HepG2 (cell line): Measurements from ENCODE around the gene CHKB. TPM values are rescaled to one million over a fixed set of nuclear protein-coding genes. Genes with fewer than 3 reads are reported as not detected.

Experiments
- DR1 ChIP-seq: sonication (generic); formaldehyde crosslinking; IDR thresholded peaks from 2 replicates; pipeline ENCODE4 v1.8.0; 2021; ENCODE audit warnings: mild to moderate bottlenecking, missing genetic modification reagents, inconsistent platforms
- GPN1 ChIP-seq: sonication (generic); formaldehyde crosslinking; IDR thresholded peaks from 2 replicates; pipeline ENCODE4 v1.5.1; 2020; ENCODE audit warnings: missing genetic modification reagents, borderline replicate concordance
- IRF1 ChIP-seq: sonication (generic); formaldehyde crosslinking; IDR thresholded peaks from 2 replicates; pipeline ENCODE4 v1.4.0; 2020; ENCODE audit warnings: low read depth, mild to moderate bottlenecking, missing genetic modification reagents
- MLX ChIP-seq: IDR thresholded peaks from 2 replicates; pipeline ENCODE4 v1.6.1; 2016
- MYC ChIP-seq: sonication (generic); formaldehyde crosslinking; IDR thresholded peaks from 2 replicates; pipeline ENCODE4 v1.9.0; 2021; ENCODE audit warnings: missing genetic modification reagents, borderline replicate concordance
- PHF21A ChIP-seq: sonication (generic); formaldehyde crosslinking; IDR thresholded peaks from 2 replicates; pipeline ENCODE4 v1.5.0; 2020; ENCODE audit warnings: mild to moderate bottlenecking, missing genetic modification reagents
- SNAPC2 ChIP-seq: sonication (generic); formaldehyde crosslinking; IDR thresholded peaks from 2 replicates; pipeline ENCODE4 v1.8.1; 2022; ENCODE audit warnings: mild to moderate bottlenecking, missing genetic modification reagents
- SP4 ChIP-seq: sonication (generic); formaldehyde crosslinking; IDR thresholded peaks from 2 replicates; pipeline ENCODE4 v1.8.1; 2023; ENCODE audit warnings: mild to moderate bottlenecking, missing genetic modification reagents
- ZBTB34 ChIP-seq: sonication (generic); formaldehyde crosslinking; IDR thresholded peaks from 2 replicates; pipeline ENCODE4 v1.8.0; 2022; ENCODE audit warnings: mild to moderate bottlenecking, missing genetic modification reagents
- ZBTB37 ChIP-seq: sonication (generic); formaldehyde crosslinking; IDR thresholded peaks from 2 replicates; pipeline ENCODE4 v1.4.0; 2020; ENCODE audit warnings: mild to moderate bottlenecking, missing genetic modification reagents
- ZBTB39 ChIP-seq: sonication (generic); formaldehyde crosslinking; IDR thresholded peaks from 2 replicates; pipeline ENCODE4 v1.5.0; 2020; ENCODE audit warnings: missing genetic modification reagents
- ZNF17 ChIP-seq: sonication (generic); formaldehyde crosslinking; IDR thresholded peaks from 2 replicates; pipeline ENCODE4 v1.5.0; 2020; ENCODE audit warnings: mild to moderate bottlenecking, missing genetic modification reagents
- ZNF577 ChIP-seq: sonication (generic); formaldehyde crosslinking; IDR thresholded peaks from 2 replicates; pipeline ENCODE4 v1.4.0; 2020; ENCODE audit warnings: mild to moderate bottlenecking, low read depth, missing genetic modification reagents, borderline replicate concordance
- ZNF646 ChIP-seq: sonication (generic); formaldehyde crosslinking; IDR thresholded peaks from 2 replicates; pipeline ENCODE4 v1.9.0; 2021; ENCODE audit warnings: mild to moderate bottlenecking, missing genetic modification reagents
- ZNF773 ChIP-seq: sonication (generic); formaldehyde crosslinking; IDR thresholded peaks from 2 replicates; pipeline ENCODE4 v1.4.0; 2020; ENCODE audit warnings: missing genetic modification reagents, borderline replicate concordance
- polyA plus RNA-seq, 8 experiments: library from polyadenylated mRNA; depleted of rRNA in 3 of 8; stranded (reverse) in 7 of 8; unstranded in 1 of 8; fragments of >200 nt; fragmentation: Illumina TruSeq in 4 of 8; extraction: Trizol in 4 of 8; gene quantifications; 2 replicates each; pipeline versions ENCODE4 v1.2.1 to v1.2.3, GENCODE V29; 2011 to 2016; ENCODE audit warnings: low read depth in 4 of 8, missing spikeins in 1 of 8, mixed read lengths in 1 of 8; ENCODE audit not compliant: insufficient read depth in 1 of 8
- total RNA-seq, 5 experiments: library from RNA; depleted of rRNA; stranded (reverse); fragments of >200 nt; fragmentation: Illumina TruSeq; extraction: Trizol; gene quantifications; 2 replicates each; pipeline ENCODE4 v1.2.3, GENCODE V29; 2016; ENCODE audit warnings: low read depth in 1 of 5

Gene CHKB
- total and polyA plus RNA-seq, 2 of the 13 experiments (the other 11 are each of a cell fraction or from before 2014, with no cell fraction given), result 24.5 to 42.7 TPM

- TF ChIP-seq ZNF773 (CRISPR knock-in tag), result no peak
- TF ChIP-seq SNAPC2, result no peak; the same call in 1 of the 2 replicates
- TF ChIP-seq ZBTB39 (CRISPR knock-in tag), result no peak
- no peak for TF ChIP-seq MYC
- TF ChIP-seq PHF21A (CRISPR knock-in tag), result no peak
- no peak for TF ChIP-seq SP4 (CRISPR knock-in tag)
- TF ChIP-seq MLX (CRISPR knock-in tag), result no peak
- TF ChIP-seq GPN1 (CRISPR knock-in tag), result no peak
- no peak for TF ChIP-seq IRF1
- no peak for TF ChIP-seq ZNF646 (CRISPR knock-in tag)
- no peak for TF ChIP-seq ZNF17 (CRISPR knock-in tag)
- TF ChIP-seq ZBTB34 (CRISPR knock-in tag), result peak; percentile 53; the same call in 1 of the 2 replicates
- no peak for TF ChIP-seq ZNF577
- no peak for TF ChIP-seq ZBTB37
- no peak for TF ChIP-seq DR1 (CRISPR knock-in tag)
Observed at GRCh38 chr22:50530877-50531545, 51.6 kb downstream of the CHKB start (continued).
